GM18868 (cell line): ENCODE measurements around the gene CHRNA5.

Experiments
- ATAC-seq: cut with Tn5 transposase; IDR thresholded peaks from one replicate; pipeline ENCODE4 v1.9.1; 2021; ENCODE audit warnings: mild to moderate bottlenecking, moderate library complexity; ENCODE audit not compliant: unreplicated experiment

The CHRNA5 gene

DNA sequence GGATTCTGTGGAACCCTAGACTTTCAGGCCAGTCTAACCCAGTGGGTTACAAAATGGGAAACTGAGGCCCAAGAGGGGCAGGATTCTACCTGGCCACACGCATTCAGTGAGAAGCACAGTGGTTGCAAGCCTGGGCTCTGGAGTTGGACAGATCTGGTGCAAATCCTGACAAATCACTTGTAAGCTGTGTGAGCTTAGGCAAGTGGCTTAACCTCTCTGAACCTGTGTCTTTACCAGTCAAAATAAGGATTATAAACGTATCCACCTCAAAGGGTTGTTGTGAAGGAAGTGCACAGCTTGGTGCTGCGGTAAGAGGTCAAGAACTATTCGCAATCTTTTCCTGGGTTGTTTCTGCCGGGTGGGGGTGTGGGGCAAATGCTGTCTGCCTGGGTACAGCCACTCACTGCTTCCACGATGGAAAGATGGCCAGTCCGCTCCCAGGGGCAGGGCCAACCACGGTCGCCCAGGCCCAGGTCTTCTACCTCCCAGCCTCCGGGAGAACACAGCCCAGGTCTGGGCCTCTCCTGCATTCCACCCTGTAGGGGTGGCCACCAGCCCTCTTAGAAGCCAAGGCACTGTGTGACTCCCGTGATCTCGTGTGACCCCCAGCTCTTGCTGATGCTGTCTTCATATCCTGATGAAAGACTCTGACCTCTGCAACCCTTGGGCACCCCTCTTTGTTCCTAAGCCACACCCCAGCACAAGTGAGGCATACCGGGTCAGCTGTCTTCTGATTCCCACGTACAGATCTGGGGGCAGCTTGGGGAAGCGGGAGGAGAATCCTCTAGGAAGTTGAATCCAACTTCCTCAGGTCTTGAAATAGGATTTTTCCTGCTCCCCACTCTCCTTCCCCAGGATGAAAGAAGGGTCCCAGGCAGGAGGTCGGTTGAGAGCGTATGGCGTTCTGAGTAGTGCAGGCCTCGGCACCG is 54.0 kb downstream of the CHRNA5 start:
- no peak for ATAC-seq

DNA sequence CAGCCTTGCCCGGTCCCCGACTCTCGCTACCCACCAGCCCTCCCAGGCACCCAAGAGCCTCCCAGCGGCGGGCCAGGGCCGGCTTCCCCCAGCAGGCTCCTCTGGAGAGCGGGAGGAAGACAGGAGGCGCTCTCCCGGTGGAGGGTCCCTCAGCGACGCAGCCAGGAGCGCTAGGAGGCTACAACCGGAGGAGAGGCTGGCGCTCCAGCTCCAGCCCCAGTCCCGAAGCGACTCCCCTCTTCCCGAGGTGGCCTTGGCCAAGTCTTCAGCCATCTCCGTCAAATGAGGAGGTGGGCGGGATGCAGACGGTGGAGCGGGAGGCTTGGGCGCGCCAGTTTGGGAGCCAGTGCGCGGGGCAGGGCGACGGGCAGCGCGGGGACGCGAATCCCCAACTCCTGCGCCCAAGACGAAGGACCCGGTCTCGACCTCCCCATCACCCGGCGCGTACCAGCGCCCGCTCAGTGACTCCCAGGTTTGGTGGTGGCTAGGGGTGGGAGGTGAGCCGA is 54.8 kb downstream of the CHRNA5 start:
- no peak for ATAC-seq

DNA sequence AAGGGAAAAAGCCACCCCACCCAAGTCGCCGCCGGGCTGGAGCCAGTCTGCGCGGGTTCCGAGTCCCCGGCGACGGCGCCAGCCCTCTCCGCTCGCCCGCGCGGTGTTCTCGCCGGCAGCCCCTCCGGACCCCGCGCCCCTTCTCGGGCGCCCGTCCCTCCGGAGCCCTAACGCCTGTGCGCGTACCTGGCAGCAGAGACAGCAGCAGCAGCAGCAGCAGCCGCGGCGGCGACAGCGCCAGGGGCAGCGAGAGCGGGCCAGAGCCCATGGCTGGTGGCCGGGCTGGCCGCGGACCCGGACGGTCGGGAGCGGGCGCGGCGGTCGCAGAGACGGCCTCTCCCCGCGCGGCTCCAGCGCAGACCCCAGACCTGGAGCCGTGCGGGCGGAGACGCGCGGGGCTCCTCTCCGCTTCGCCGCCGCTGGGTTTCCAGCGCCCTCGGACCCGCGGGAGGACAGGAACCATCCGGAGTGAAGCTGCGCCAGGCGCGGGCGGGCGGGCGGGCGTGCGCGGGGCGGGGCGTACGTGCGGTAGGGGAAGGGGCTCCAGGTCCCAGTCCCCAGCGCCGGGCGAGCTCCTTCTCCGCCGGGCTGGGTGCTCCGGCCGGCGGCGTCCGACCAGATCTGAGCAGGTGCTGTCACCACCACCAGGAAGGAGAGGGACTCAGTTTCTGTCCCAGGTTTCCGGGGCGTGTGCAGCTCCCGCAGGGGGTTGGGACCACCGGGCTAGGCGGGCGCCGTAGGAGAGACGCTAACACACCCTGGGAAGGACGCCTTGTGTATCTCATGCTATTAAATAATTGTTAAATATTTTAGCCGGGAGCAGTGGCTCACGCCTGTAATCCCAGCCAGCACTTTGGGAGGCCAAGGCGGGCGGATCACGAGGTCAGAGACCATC is 55.5 kb downstream of the CHRNA5 start, which contains the start of gene CHRNA3:
CHRNA3 (minus strand) TSS at position 470 of the 895 bp plus-strand sequence; CDS start at position 268, 202 bp downstream.
- no peak for ATAC-seq

DNA sequence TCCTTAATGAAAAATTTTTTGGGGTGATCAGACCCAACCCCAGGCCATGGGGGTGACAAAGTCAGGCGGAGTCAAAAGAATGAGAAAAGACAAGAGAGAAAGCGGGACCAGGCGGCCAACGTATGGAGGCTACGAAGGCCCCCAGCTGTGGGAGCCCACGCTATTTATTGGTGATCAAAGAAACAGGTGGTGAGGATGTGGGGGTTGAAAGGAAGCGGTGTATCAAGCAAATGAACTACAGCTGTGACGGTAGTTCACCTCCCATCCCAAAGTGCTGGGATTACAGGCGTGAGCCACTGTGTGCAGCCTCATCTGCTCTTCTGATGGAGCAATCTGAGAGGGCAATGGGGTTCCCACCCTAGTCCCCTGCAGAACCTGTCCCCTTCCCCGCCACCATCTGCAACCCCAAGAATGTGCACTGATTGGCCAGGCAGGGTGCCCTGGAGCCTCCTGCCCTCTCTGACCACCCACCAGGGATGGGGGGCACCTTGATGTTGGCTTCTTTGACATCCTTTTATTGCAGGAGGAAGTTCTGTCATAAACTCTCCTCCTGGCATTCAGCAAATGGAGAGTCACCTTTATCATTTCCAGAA is 56.6 kb downstream of the CHRNA5 start:
- no peak for ATAC-seq

DNA sequence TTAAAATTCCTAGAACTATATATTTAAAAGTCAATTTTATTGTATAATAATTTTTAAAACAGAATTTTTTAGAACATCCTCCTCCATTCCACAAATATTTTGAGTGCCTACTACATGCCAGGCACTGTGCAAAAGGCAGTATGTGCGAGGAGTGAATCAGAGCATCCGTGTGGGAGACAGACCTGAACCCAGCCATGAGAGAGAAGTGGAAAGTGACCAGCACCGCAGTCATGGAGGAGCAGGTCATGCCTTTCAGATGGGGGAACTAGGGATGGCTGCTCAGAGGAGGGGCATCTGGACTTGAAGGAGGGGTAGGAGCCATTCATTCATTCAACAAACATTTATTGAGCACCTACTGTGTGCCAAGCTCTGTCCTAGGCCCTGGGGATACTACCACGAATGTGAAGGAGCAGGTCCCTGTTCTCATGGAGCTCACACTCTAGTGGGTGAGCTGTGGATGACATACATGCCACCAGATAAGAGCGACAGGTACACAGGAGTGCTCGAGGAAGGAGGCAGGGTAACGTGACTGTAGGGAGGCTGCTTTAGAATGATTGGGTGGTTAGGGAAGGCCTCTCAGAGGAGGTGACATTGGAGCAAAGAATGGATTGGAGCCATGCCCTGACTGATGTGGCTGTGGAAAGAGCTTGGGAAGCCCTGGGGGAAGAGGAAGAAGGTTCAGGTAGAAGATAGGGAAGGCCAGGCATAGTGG is 58.6 kb downstream of the CHRNA5 start:
- ATAC-seq: no peak

DNA sequence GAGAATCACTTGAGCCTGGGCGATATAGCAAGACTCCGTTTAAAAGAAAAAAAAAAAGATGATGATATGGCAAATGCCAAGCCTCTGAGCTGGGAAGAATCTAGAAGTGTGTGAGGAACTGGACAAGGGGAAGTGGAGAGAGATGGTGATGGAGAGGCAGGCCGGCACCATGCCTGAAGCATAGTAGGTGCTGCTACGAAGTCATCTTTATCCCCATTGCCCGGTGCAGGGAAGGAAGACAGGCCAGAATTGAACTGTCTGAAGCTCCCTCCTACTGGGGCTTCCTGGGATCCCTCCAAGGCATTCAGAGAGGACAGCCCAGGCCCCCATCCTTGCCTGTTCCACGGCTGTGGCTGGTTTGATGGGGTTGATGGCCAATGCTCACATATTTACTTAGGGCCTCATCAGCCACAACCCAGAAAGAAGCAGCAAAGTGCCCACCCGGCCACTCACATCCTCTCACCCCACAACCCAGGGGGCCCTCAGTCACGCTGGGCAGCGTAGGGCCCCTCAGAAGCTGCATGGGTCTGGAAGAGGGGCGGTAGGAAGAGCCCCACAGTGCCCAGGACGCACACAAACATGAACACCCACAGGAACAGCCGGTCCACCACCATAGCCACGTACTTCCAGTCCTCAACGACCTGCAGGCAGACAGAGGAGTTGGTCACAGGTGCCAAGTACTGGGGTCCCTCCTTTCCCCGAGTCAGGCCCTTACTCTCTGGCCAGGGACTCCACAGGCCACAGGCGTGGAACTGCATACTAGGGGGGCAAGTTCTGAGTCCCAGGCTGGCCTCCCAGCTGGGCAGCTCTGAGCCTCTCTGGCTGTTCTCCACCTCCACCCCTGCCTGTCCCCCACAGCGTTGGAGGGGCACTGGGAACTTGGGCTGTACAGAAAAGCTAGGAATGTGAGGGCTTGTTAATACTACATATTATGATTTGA is 59.6 kb downstream of the CHRNA5 start:
- ATAC-seq: no peak

DNA sequence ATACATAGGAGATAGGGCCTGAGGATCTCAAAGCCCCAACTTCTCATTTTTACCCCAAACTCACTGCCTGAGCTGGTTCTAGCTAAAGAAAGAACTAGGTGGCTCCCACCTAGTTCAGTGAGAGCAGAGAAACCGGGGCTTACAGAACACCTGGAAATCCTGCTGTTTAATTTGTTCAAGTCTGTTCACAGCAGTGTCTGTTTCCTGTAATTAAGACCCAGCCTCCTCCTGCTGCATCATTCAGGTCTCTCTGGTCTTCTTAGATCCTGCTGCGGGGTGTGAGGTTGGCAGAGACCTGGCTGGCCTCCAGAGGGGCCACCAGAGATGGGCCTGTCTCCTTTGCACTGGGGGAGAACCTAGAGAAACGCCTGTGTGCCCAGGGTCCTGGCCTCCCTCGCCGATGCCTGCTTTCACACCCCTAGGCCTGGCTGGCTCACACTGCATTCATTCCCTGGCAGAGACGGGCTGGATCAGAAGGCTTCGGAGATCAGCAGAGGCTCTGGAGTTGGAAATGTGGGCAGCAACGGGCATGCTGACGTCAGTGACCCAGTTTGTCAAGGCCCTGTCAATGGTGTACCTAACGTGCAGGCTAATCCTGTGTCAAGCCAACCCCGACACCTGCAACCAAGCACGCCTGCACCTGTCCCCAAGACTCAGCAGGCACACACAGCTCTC is 60.4 kb downstream of the CHRNA5 start:
- no peak for ATAC-seq

DNA sequence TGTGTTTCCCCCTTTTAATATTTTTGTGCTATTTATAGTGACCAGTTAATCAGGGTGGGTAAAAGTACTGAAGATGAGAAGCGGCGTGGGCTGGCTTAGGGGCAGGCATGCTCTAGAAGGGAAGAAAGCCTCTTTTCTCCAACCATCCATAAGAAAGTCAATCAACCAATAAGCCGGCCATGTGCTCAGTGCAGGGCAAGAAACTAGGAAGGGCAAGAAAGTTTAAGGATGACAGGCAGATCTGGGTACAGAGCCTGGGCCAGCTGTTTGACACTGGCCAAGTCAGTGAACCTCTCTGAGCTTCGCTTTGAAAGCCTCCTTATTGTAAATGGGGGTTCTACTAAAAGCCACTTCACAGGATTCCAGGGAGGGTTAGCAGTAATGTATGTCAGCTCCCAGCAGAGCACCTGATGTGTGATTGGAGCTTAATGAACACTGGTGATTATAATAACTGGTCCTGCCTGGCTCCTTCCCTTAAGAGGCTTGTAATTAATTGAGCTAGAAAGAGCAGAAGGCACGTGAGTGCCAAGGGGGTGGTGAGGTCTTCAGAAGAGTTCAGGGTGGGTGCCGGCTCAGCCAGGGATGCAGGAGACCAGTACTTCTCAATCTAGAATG is 61.2 kb downstream of the CHRNA5 start:
- no peak for ATAC-seq

DNA sequence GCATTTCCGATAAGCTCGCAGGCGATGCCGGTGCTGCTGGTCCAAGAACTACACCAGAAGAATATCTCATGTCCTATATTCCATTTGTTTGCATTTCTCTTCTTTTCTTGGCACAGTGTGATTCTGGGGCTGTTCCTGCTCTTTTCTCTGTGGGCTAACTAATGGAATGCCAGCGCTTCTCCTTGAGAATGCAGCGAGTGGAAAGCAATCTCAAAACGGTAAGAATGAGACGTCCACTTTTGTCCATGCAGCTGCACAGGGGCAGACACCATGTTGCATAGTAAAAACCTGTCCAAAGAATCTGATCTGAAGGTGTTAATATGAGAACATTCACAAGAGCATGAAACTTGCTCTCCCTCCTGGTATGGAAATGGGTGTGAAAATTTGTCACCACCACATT is 62.0 kb downstream of the CHRNA5 start:
- ATAC-seq: no peak

DNA sequence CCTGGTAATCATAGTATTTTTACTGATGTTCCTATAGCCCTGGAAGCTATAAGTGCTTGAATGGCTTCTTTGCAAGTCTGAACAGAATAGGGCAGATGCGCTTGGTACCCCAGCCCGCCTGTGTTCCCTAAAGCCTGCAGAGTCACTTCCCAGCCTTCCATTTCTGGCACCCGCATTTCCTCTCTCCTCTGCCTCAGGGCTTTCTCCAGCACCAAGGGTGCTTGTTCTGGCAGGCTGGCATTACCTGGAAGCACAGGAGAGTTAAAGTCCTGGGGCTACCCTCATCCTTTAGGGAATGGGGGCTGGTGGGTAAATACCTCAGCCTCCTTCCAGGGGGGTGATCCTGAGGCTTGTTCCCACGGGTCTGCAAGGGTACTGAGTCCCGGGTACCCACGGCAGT is 62.9 kb downstream of the CHRNA5 start:
- no peak for ATAC-seq

DNA sequence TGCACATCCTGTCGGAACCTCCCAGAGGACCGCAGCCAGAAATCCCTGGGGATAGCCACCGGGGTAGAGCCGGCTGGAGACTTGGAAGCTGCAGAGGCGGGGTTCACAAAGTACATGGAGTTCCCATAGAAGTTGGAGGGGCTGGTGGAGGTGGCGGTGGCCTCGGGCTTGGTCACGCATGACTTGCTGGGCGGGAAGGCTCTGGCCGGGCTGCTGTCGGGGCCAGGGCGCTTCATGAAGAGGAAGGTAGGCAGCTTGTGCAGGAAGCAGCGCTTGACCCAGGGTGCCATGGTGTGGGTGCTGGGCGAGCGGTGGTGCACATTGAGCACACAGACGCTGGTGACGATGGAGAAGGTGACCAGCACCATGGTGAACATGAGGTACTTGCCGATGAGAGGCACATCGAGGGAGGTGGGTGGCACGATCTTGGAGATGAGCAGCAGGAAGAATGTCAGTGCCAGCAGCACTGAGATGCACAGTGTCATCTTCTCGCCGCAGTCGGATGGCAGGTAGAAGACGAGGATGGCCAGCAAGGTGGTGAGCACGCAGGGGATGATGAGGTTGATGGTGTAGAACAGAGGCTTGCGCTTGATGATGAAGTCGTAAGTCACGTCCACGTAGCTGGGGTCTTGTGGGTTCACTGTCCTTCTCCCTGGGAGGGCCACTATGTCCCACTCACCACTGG is 63.9 kb downstream of the CHRNA5 start:
- no peak for ATAC-seq

DNA sequence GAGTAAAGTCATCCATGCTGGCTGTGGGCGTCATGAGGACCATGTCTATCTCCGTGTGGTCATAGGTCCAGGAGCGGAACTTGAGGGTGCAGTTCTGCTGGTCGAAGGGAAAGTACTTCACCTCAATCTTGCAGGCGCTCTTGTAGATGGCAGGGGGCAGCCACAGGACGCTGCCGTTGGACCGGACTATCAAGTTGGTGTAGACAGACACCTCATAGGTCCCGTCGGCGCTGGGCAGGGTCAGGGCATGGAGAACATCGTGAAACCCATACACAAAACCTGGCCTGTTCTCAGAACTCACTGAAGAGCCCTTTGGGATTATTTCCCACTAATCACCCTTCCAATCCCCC is 64.4 kb downstream of the CHRNA5 start:
- no peak for ATAC-seq

DNA sequence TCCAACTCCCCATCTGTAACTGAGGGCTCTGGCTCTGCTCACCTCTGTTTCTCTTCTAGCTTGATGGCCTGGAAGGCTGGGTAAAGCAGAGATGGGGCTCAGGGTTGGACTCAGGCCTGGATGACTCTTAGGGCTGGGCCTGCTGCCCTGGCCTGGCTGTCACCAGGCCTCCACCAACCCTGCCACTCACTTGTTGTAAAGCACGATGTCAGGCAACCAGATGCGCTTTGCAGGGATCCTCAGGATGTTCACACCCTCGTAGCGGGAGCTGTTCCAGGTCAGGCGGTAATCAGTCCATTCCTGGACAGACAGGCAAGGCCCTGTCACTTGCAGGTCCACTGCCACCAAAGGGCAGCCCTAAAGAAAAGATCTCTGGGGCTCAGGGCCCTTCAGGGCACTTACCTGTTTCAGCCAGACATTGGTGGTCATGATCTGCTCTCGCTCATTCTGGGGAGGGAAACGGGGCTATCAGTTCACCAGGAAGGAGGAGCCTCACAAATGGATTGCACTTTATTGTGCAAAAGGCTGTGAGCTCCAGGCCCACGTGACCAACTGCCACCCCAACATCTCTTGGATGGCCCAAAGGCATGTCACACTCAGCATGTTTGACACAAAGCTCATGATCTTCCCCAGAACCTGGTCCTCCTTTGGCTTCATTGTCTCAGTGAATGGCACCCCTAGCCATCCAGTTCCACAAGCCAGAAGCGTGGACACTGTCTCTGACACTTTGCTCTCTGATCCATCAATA is 65.7 kb downstream of the CHRNA5 start:
- ATAC-seq: no peak

DNA sequence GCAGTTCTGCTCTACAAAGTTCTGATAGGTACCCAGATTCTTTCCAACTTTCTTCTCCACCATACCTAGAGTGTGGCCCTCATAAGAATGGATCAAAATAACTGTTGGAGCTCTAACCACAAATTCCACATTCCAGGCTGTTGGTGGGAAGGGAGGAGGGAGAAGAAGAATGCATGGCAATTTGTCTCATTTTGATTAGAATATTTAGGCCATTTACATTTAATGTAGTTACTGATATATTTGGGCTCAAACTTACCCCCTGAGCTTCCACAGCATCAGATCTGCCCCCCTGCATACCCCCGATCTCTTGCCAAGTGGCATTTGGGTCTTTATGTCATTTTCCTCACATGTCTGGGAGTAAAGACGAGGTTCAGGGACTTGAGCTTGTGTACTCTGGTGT is 68.0 kb downstream of the CHRNA5 start:
- no peak for ATAC-seq

DNA sequence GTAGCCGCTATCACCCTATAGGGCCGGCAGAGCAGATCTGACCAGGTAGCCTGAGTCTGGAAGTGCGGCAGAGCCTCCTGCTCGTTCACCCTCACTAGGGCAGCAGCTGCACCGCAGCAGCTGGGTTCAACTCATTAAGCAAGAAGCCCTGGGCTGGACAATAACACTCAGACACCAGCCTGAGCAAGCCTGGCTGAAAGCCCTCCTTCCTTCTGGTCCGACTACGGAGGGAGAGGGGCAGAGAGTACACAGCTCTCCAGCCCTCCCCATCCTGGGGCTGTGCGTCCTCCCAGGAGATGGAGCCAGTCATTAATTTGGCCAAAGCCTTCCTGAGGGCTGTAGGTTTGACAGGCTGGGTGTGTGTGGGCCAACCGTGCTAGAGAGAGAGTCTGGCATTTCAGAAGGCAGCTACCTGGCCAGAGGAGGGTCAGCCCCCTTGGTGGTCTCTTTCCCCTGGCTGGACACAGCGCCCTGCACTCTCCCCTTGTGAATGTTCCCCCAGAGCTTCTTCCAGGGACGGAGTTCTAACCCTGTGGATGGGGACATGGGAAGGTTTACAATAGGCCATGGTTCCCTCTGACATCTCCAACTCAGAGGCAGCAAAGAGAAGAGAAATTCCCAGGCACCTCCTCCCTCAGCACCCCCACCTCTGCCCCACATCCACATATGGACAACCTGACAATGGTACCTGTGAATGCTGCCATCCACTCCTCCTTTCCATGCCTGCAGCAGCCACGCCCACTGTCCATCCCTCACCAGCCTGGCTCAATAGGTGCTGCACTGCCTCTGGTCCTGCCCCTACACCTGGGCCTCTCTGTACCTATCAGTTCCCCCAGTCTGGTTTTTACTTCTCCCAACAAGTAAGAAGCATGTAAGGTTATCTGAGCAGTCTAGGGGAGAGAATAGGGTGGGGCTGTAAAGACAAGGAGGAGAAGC is 69.2 kb downstream of the CHRNA5 start:
- no peak for ATAC-seq

DNA sequence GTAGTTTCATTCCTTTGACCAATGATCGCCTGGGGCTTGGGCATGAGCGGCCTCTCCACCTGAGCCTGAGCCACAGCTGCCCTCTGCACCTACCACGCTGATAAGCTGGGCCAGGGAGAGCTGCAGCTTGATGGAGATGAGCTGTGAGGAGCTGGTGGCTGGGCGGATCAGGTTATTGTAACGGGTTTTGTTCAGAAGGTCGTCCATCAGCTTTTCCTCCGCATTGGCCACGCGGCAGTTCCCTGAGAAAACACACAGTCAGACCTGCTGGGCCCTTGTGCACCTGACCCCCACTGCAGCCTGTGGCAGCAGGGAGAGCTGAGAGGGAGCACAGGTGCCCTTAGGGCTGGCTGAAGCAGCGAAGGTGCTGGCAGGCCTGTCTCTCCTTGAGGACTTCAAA is 70.0 kb downstream of the CHRNA5 start:
- no peak for ATAC-seq
